Measurements from ENCODE around the gene CDCA4.

Gene CDCA4

DNA sequence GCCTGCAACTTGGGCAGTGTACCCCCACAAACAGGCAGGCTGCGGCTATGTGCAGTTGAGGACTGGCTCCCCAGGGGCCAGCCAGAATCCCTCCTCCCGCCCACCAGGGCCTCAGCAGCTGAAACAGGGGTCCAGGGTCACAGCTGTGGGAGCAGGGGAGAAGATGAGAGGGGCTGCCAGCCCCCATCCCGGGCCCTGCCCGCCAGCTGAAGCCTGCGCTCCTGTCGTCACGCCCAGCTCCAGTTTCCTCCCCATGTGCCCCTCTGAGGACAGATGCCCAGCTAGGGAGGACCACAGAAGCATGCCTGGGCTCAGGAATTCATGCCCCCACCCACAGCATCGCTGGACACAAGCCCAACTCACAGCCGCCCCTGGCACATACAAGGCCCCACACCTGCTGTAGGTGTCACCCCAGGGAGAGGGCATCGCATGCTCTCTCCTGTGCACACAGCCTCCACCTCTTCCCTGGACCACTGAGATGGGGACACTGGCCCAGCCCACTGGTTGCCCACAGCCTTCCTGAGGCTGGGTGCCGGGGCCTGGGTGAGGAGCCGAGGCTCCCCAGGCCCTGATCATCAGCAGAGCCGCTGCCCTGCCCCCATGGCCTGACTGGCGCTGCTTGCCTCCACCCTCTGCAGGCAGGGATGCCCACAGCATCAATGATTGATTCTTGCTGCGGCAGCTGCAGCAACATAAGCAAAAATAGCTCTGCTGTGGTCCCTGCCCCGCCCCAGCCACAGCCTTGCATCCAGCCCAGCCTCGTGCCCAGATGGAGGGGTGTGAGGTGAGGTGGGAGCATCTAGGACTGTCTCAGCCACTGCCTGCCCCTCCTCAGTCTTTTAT is 39.0 kb downstream of the CDCA4 start:
- no peak for DNase-seq
- in situ Hi-C loops (cut with MboI; ENCODE audit: low pct_unique_long_range_greater_than_20kb, low sequenced_read_pairs): no loop called here

DNA sequence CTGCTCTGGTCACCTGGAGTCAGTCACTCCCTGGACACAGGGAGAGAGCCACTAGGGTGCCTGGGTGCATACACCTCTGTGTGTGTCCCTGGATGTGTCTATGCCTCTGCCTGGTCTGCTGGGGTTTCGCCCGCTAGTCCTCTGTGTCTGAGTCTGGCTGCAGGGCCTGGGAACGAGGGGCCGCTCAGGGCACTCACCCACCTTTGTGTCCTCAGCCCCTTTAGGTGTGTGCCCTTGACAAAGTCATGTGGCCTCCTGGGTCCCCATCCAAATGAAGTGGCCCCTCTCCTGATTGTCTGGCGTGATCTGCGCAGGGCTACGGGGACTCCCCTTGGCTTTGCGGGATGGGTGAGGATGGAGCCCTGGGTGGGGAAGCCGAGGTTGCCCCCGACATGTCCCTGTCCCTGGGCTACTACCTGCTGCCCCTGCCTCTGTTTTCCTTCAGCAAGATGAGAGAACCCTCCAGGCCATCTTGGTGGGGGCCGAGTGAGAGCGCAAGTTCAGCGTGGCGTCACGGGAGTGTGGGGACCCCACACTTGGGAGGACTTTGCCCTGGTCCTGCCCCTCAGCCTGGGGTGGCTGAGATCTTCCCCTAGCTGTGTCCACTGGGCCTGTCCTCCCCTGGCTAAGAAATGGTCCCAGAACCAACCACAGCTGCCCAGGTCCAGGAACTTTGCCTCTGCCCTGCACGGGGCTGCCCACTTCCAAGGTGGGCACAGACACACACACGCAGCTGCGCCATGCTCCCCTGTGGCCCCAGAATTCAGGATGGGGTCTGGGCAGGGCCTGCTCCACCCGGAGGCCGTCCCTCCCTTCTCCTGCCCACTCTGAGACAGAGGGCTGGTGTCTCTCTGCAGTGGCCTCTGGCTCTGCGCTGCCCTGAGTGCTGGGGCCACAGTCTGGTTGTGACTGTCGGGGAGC is 40.0 kb downstream of the CDCA4 start:
- in situ Hi-C loops (cut with MboI; ENCODE audit: low pct_unique_long_range_greater_than_20kb, low sequenced_read_pairs): no loop called here
- DNase-seq: no peak

DNA sequence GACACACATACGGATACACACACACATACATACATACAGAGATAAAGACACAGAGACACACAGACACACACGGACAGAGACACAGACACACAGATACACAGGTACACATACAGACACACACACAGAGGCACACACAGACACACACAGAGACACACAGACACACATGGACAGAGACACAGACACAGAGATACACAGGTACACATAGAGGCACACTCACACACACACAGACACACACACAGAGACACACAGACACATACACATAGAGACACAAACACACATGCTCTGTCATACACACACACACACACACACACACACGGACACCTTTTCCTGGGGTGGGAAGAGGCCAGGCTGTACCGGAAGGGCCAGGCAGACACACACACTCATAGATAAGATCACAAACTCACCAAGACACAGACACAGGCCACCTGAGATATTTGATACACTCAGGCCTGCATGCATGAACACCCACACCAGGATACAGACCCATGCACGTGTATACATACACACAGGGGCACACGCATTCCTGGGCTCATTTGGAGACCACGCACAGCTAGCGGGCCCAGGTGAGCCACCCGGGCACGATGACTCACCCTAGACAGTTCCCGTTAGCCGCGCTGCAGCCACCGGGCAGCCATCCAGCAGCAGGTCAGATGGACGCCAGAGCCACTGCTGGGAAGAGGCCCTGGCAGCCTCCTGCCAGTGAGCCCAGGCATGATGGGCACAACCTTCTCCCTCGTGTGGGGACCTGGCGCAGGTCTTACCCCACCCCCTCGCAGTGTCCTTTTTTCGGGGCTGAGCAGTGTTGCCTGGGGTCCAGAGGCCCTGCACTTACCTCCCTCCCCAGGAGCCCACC is 40.9 kb downstream of the CDCA4 start:
- in situ Hi-C loops (cut with MboI; ENCODE audit: low pct_unique_long_range_greater_than_20kb, low sequenced_read_pairs): loop anchor here (10.0 kb wide), 1 partner anchor 65 kb away; no protein-coding TSS in a partner anchor
- no peak for DNase-seq

DNA sequence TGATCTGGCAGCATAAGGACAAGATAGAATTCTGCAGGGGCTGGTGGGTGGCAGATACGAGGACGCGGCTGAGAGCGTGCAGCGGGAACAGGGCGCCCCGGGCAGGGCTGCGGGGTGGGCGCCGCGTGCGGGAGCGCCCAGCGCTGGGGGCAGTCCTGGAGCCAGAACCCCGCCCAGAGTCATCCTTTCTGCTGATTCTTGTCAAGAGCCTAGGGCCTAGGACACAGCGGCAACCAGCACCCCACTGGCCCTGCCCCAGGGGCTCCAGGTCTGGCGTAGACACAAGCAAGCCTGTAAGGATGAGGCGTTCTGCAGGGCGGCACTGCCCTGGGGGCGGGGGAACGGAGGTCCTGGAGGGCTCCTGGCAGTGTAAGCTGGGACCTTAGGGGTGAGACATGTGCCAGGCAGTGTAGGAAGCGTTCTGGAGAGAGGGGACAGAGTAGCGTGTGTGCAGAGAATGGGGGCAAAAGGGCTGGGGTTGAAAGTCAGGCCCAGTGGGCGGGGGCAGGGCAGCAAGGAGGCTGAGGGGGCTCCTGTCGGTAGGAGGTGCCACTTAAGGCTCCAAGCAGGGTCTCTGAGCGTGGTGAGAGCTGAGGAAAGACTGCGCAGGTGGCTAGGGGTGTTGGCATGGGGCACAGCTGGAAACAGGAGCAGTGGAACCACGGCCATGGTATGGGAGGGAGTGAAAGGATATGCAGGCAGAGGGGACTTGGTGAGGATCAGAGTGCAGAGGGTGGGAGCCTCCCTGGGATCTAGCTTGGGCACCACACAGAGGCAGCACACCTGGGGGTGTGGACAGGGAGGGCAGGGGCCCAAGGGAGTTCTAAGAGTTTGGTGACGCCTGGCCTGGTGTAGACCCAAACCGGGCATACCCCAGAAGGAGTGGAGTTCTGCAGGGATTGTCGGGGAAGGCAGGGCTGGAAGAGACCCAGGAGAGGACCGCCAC is 41.9 kb downstream of the CDCA4 start:
- DNase-seq: no peak
- in situ Hi-C loops (cut with MboI; ENCODE audit: low pct_unique_long_range_greater_than_20kb, low sequenced_read_pairs): loop anchor here (10.0 kb wide), 1 partner anchor 66 kb away; no protein-coding TSS in a partner anchor

DNA sequence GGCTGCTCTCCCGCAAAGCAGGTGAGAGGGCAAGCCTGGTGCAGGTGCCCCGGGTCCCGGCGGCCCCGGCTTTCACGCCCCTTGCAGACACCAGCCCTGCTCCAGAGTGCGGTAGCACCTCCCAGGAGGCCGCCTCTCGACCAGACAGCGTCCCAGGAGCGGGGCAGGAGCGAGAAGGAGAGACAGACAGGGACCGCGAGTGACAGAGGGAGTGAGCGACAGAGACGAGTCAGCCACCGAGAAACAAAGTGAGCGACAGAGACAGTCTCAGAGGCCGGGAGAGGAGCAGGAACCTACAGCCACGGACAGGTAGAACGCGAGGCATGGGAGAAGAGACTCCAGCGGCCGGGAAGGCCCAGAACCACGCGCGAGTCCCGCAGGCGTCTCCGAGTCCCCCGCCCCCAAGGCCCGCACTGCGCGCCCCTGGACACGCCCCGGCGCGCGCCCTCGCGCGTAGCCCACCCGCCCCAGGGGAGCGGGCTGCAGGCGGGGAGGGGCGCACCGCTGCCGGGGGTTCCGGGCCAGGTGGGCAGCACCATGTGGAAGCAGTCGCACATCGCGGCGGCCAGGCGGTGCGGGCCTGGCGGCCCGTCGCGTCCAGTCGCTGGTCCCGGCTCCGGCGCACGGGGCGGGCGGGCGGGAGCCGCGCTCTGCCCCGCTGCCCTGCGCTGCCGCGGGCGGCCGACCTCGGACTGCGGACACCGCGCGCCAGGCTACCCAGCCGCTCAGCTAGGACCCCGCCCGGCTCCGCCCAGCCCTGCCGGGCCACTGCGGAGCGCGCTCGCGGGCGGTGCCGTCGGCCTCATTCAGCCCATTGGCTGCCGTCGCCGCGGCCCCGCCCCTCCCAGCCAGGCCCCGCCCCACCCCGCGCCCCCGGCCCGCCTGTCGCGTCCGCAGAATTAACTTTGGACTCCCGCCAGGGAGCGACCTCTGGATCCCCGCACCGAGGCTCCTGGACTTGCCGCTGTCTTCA is 42.9 kb downstream of the CDCA4 start, which contains the start of gene AHNAK2:
TSS of gene AHNAK2 (minus strand) at position 694 of the 973 bp plus-strand sequence. CDS start at position 557, 137 bp downstream.
- in situ Hi-C loops (cut with MboI; ENCODE audit: low pct_unique_long_range_greater_than_20kb, low sequenced_read_pairs): loop anchor here (10.0 kb wide), 1 partner anchor 67 kb away; no protein-coding TSS in a partner anchor

DNA sequence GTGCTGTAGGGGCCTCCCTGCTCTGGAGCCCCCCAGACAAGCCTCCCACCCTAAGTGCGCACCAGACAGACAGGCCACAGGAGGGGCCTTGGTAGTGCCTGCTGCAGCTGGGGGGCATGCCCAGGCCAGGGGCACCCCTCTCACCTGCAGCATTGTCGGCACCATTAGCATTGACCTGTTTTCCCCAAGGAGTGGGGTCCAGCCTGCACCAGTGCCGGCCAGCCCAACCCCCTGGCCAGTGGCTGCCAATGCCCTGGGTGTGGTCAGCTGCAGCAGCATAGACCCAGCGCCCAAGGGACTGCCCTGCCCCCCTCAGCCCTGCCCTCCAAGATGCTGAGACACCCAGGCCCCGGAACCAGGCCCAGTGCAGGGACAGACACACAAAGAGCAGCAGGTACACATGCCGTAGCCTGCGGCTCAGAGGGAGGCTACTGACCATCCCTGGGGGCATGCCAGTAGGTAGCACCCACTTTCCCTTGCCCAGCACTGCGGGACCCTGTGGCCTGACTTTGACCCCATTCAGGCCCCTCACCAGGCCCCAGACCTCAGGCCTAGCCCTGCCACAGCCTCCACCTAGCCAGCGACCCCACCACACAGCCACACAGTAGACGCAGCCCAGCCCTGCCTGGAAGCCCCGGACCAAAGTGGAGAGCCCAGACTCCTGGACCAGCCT is 43.7 kb downstream of the CDCA4 start:
- DNase-seq: no peak
- in situ Hi-C loops (cut with MboI; ENCODE audit: low pct_unique_long_range_greater_than_20kb, low sequenced_read_pairs): loop anchor here (10.0 kb wide), 1 partner anchor 68 kb away; no protein-coding TSS in a partner anchor

More for the DNA sequence above, 42.9 kb downstream of the CDCA4 start, which contains the start of gene AHNAK2:
- peak; percentile 64 for DNase-seq

DNA sequence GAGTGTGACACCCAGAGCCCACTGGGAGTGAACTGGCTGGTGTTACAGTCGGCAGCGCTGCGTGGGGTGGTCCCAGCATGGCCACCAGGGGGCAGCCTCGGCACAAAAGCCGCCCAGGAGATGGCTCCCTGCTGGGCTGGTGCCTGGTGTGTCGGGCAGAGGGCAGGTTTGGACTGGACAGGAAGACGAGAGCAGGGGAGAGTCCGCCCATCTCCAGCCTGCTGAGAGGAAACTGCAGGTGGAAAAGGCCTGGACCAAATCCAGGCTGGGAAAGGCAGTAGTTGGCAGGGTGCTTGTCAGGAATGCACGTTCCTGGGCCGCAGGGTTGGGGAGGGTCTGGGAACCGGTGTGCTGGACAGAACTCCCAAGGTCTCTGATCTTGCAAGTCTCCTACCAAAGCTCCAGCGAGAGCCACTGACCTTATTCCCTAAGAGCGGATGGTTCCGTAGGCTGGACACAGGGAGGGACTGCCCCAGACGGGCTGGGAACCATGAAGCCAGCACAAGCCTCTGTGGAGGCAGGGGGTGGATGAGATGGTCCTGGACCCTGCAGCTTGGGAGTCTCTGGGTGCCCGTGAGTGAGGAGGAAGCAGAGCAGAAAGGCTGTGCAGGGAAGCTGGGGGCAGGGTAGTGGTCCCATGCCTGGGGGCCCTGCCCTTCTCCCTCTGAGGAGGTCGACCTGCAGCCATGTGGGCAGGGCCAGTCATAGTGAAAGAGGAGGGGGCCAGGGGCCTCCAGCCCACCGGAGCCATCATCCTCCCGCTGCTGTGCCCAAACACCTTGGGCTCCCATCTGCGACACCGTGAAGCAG is 44.5 kb downstream of the CDCA4 start:
- in situ Hi-C loops (cut with MboI; ENCODE audit: low pct_unique_long_range_greater_than_20kb, low sequenced_read_pairs): loop anchor here (10.0 kb wide), 1 partner anchor 68 kb away; no protein-coding TSS in a partner anchor
- peak; percentile 90 for DNase-seq

DNA sequence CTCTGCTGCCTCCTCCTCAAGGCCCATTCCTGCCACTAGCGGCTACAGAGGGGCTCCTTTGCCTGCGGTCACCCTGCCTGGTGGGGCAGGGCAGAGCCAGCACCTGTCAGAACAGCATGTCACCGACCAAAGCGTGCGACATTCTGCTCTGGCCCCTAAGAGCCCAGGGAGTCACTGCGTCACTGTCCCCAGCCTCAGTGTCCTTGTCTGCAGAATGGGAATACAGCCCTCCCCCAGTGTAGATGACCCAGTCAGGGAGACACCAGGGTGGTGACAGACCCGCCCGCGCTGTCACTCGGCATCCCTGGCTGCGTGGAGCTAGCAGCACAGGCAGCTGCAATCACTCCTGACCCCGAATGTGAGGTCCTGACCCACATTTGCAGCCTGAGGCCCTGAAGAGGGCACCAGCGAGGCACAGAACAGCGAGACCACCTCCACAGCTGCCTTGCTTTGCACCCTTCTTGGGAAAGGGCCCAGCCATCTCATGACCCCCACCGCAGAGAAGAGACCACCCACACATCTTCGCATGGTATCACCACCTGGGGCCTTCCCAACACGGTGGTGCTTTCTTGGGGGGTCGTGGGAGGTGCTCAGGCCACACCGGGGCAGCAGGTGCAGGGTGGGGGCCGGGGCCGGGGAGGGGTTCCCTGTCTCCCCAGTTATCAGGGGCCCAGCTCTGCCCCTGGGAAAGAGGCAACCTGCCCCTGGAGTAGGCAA is 45.2 kb downstream of the CDCA4 start:
- peak; percentile 34 for DNase-seq
- in situ Hi-C loops (cut with MboI; ENCODE audit: low pct_unique_long_range_greater_than_20kb, low sequenced_read_pairs): loop anchor here (10.0 kb wide), 1 partner anchor 69 kb away; no protein-coding TSS in a partner anchor

DNA sequence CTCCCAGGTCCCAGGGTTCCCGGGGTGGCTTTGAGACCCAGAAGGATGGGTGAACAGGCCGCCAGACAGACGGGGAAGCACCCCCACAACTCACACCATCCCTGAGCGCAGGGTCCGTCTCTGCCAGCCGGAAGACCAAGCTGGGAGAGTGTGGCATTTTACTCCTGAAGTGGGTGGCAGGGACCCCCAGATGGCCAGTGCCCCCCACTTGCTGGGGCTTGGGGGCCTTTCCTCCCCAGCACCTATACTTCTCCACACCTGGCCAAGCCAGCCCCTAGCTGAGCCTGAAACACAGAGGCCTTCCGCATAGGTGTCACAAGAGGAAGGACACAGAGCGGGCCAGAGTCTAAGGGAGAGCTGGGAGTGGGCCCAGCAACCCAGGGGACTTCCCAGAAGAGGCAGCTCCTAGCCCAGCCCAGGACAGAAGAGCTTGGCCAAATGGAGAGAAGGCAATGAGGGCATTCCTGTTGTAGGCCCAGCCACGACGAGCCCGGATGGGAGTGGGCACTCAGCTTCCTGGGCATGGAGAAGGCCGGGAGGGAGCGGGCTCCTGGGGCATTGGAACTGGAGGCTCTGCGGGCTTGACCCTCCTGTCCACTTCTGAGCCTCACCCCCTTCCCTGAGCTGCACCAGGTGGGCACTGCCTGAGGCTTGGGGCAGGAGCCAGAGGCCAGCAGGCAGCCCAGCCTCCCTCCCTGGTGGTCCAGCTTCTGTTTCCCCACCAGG is 46.1 kb downstream of the CDCA4 start:
- in situ Hi-C loops (cut with MboI; ENCODE audit: low pct_unique_long_range_greater_than_20kb, low sequenced_read_pairs): loop anchor here (10.0 kb wide), 1 partner anchor 70 kb away; no protein-coding TSS in a partner anchor

DNA sequence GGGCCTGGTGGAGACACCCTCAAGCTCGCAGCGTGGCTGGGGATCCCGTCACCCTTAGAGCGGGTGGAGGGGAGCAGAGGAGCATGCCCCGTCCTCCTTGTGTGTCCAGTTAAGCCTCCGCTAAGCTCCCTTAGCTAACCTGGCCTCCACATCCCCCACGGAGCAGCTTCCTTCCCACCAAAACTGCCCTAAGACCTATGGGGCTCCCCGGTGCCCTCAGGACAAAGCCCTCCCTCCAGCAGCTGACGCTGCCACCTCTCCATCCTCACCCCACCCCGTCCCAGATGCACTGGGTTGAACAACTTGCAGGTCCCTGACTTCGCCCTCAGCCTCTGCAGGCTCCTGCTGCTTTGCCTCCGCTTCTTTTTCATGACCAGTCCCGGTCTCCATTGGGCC is 46.7 kb downstream of the CDCA4 start:
- in situ Hi-C loops (cut with MboI; ENCODE audit: low pct_unique_long_range_greater_than_20kb, low sequenced_read_pairs): loop anchor here (10.0 kb wide), 1 partner anchor 71 kb away; no protein-coding TSS in a partner anchor
- DNase-seq: no peak

More for the DNA sequence above, 46.1 kb downstream of the CDCA4 start:
- no peak for DNase-seq

DNA sequence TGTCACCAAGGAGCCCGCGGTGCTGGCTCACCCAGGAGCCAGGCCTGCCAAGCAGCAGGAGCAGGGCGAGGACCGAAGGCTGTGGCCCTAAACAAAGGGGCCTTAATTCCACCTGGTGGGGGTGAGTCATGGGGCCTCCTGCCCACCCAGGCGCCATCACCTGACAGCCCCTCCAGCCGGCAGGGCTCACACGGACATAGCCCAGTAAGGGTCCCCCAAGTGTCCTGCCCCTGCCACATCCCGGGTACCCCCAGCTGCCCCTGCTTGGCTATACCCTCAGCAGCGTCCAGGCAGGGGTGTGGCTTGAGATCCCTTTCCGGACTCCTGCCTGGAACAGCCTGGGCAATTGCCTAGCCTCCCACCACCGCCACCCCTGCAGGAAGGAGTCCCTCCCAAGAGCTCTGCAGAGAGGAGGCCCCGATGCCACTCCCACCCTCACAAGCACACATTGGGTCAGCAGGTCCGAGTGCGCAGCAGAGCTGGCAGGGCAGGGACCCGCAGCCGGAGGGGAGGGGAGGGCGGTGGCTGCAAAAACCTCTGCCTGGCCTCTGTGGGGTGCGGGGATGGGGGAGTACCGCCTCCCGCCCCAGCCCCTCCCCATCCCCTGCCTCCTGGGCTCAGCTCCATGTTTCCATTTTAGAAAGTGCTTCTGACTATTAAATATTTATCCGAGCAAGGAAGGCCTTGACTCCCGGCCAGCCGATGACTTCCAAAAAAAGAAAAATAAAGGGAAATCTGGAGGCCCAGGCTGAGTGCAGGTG is 47.3 kb downstream of the CDCA4 start:
- in situ Hi-C loops (cut with MboI; ENCODE audit: low pct_unique_long_range_greater_than_20kb, low sequenced_read_pairs): loop anchor here (10.0 kb wide), 1 partner anchor 71 kb away; no protein-coding TSS in a partner anchor
- DNase-seq: no peak

DNA sequence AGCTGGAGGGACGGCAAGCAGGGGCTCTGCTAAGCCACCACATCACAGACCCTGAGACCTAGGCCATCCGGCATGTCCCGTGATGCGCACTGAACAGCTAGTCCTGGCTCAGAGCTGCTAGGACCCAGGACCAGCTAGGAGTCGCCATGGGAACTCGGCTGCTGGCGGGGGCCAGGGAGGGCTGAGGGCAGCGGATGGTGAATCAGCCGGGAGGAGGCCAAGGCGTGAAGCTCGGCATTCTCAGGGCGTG is 47.8 kb downstream of the CDCA4 start:
- no peak for DNase-seq
- in situ Hi-C loops (cut with MboI; ENCODE audit: low pct_unique_long_range_greater_than_20kb, low sequenced_read_pairs): loop anchor here (10.0 kb wide), 1 partner anchor 72 kb away; no protein-coding TSS in a partner anchor

All from KBM-7 (cell line).